Activated B cell treated with CpG ODN at 0.5 μM for 24 hours (primary cell): ENCODE measurements around the gene GPC1. TPM values are rescaled to one million over a fixed set of nuclear protein-coding genes. Genes with fewer than 3 reads are reported as not detected.
"Not testable (repeated sequence)": the region's sequence is repeated elsewhere in the genome, so short reads cannot be mapped to it uniquely, and the experiment has no call there.

Source experiments
- ATAC-seq: fragments of 200-7000 bp; cut with Tn5 transposase; one replicate; pipeline ENCODE4 v1.10.0; 2021; ENCODE audit warnings: low read depth, mild to moderate bottlenecking, moderate library complexity
- CTCF ChIA-PET: fragments of 350-600 bp; sonication (Branson Sonifier 250); formaldehyde crosslinking; loops from one replicate; lab custom pipeline; 2021; ENCODE audit warnings: antibody characterized with exemption; lab: Charles Lee
- POLR2A ChIA-PET: fragments of 350-600 bp; sonication (Branson Sonifier 250); formaldehyde crosslinking; loops from one replicate; lab custom pipeline; 2021; ENCODE audit warnings: antibody characterized with exemption; lab: Charles Lee
- DNase-seq: peaks from one replicate; pipeline ENCODE4 v3.0.0; 2022
- H3K27ac Mint-ChIP-seq: one replicate; pipeline ENCODE4 v1.8.0; 2020; ENCODE audit warnings: mixed read lengths
- H3K27me3 Mint-ChIP-seq: one replicate; pipeline ENCODE4 v1.8.0; 2021; ENCODE audit warnings: mixed read lengths
- H3K36me3 Mint-ChIP-seq: one replicate; pipeline ENCODE4 v1.8.0; 2021; ENCODE audit warnings: low read depth, mixed read lengths
- H3K4me1 Mint-ChIP-seq: one replicate; pipeline ENCODE4 v1.8.0; 2021; ENCODE audit warnings: mixed read lengths
- H3K4me3 Mint-ChIP-seq: one replicate; pipeline ENCODE4 v1.8.0; 2020; ENCODE audit warnings: mild to moderate bottlenecking, mixed read lengths
- H3K9me3 Mint-ChIP-seq: one replicate; pipeline ENCODE4 v1.8.0; 2020; ENCODE audit warnings: mixed read lengths
- CTCF ChIP-seq: fragments of 200-600 bp; IDR thresholded peaks from one replicate; pipeline ENCODE4 v1.8.0; 2022; ENCODE audit warnings: antibody characterized with exemption, mild to moderate bottlenecking
- intact Hi-C: fragments of 100-400 bp; cut with micrococcal nuclease; formaldehyde crosslinking; loops from one replicate; pipeline ENCODE4 v1.15.1; 2024
- total RNA-seq: library from RNA; stranded (reverse); gene quantifications from 2 replicates; pipeline ENCODE4 v1.2.3, GENCODE V29; 2022

Gene GPC1
- total RNA-seq, 1 donor from 2014 or later: 1.9 TPM

GRCh38 chr2:240481720-240482119, 46.3 kb downstream of the GPC1 start:
- ATAC-seq: no peak
- ChIA-PET CTCF (no interaction called here), POLR2A (no interaction called here)
- Mint-ChIP-seq H3K27me3 (no peaks in the 10 kb centered on the region), H3K27ac (no peak overlapping the region), H3K9me3 (peaks cover 5% of the 10 kb centered on the region), H3K4me3 (no peak overlapping the region), H3K36me3 (peaks cover 15% of the 10 kb centered on the region), H3K4me1 (peaks cover 4% of the 10 kb centered on the region)
- no peak for TF ChIP-seq CTCF
- intact Hi-C loops: no loop called here
- no peak for DNase-seq

- DNase-seq: no peak
Measured at GRCh38 chr2:240482141-240482540, 46.7 kb downstream of the GPC1 start.

GRCh38 chr2:240491483-240491882, 56.0 kb downstream of the GPC1 start:
- Mint-ChIP-seq H3K27me3 (no peaks in the 10 kb centered on the region), H3K36me3 (peaks cover 36% of the 10 kb centered on the region), H3K4me1 (no peaks in the 10 kb centered on the region), H3K27ac (no peak overlapping the region), H3K9me3 (peaks cover 37% of the 10 kb centered on the region), H3K4me3 (no peak overlapping the region)
- CTCF ChIA-PET: no interaction called here
- intact Hi-C loops: no loop called here
- ATAC-seq (no peak), DNase-seq (no peak)
- POLR2A ChIA-PET: no interaction called here
- no peak for TF ChIP-seq CTCF

More at GRCh38 chr2:240482141-240482540, 46.7 kb downstream of the GPC1 start:
- Mint-ChIP-seq H3K4me3 (no peak overlapping the region), H3K36me3 (peaks cover 18% of the 10 kb centered on the region), H3K4me1 (peaks cover 4% of the 10 kb centered on the region), H3K9me3 (peaks cover 8% of the 10 kb centered on the region), H3K27ac (no peak overlapping the region), H3K27me3 (no peaks in the 10 kb centered on the region)
- ChIA-PET CTCF (no interaction called here), POLR2A (no interaction called here)
- intact Hi-C loops: no loop called here
- no peak for TF ChIP-seq CTCF
- no peak for ATAC-seq

GRCh38 chr2:240494194-240494793, 58.8 kb downstream of the GPC1 start:
- ChIA-PET CTCF (no interaction called here), POLR2A (no interaction called here)
- no peak for TF ChIP-seq CTCF
- Mint-ChIP-seq H3K4me3 (no peak overlapping the region), H3K4me1 (no peaks in the 10 kb centered on the region), H3K36me3 (peaks cover 49% of the 10 kb centered on the region), H3K27me3 (no peaks in the 10 kb centered on the region), H3K9me3 (peaks cover 18% of the 10 kb centered on the region), H3K27ac (no peak overlapping the region)
- intact Hi-C loops: no loop called here
- ATAC-seq (no peak), DNase-seq (no peak)

- H3K27me3 Mint-ChIP-seq, ATAC-seq, POLR2A ChIA-PET, DNase-seq, H3K4me3 Mint-ChIP-seq, H3K27ac Mint-ChIP-seq, H3K4me1 Mint-ChIP-seq, intact Hi-C loops, CTCF ChIA-PET: not testable (repeated sequence)
- H3K9me3 Mint-ChIP-seq: peaks cover 15% of the 10 kb centered on the region
- peaks cover 49% of the 10 kb centered on the region for H3K36me3 Mint-ChIP-seq
Measured at GRCh38 chr2:240494942-240495341, 59.5 kb downstream of the GPC1 start.

- H3K4me3 Mint-ChIP-seq, POLR2A ChIA-PET, H3K27me3 Mint-ChIP-seq, H3K27ac Mint-ChIP-seq, CTCF ChIA-PET, intact Hi-C loops, DNase-seq, H3K9me3 Mint-ChIP-seq, ATAC-seq, H3K4me1 Mint-ChIP-seq: not testable (repeated sequence)
- H3K36me3 Mint-ChIP-seq: peaks cover 51% of the 10 kb centered on the region
Measured at GRCh38 chr2:240497082-240497481, 61.6 kb downstream of the GPC1 start.
